Fibroblast of skin of scalp (primary cell): Measurements from ENCODE around the gene KCNJ5.
"Not testable (repeated sequence)": the region's sequence is repeated elsewhere in the genome, so short reads cannot be mapped to it uniquely, and the experiment has no call there.

Source experiments
- DNase-seq: peaks from one replicate; pipeline ENCODE4 v3.0.0-alpha.2; 2013

KCNJ5 gene

DNA sequence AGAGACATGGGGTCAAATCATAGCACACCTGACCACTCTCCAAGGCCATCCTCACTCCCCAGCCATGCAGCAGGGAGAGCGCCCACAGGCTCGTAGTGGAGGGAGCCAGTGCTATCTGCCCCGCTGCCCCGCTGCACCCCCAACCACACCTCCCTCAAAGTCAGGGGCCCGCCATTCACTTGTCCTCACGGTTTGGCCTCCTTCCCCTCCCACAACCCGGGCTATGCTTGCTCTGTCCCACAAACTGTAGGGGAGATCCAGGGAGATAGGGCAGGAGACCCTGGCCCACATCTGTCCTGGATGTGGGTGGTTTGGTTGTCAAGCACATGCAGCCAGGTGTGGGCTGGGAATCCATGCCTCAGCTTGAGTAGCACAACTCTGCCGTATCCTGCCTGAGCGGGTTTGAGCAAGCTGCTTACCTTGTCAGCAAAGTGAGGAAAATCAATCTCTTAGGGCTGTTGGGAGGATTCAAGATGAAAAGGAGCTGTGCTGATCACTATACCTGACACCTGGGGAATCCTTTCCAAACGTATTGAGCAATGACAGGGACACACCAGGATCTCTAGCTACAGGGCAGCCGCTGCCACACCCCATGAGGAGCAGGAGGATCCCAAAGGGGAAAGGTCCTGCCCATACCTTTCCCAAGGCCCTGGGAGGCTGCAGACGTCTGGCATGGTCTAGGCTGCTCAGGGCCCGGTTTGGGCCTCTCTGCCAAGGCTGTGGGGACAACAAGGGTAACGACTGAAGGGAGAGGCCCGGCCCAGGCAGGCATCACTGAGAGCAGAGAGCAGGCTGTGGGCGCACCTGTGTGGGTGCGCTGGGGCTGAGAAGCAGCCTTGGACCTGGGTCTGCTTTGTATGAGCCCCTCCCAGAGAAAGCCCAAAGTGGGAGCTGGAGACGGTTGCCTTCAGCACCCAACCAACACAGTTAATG, 23.3 kb downstream of the KCNJ5 start:
- no peak for DNase-seq

GRCh38 chr11:128915149-128915521, 24.0 kb downstream of the KCNJ5 start:
- DNase-seq = no peak

- DNase-seq = no peak
Observed at GRCh38 chr11:128916037-128916572, 24.9 kb downstream of the KCNJ5 start.

DNA sequence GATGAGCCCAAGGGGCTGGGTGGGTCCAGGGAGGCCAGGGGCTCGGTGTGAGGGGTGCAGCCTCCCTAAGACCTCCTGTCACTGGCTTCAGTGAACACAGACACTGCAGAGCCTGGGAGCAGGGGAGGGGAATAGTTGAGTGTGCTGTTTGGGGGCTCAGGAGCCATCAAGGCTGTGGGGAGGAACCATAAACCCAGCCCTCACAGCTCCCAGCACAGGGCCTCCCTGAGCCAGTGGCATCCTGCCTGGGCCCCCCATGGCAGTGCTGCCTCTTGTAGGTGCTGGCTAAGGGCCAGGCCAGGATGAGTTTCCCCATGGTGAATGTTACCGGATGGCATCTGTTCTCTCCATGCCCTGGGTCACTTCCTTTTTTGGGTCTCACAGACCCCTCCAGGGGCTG, 25.5 kb downstream of the KCNJ5 start:
- DNase-seq = no peak

- DNase-seq = no peak
Observed at GRCh38 chr11:128917144-128917724, 26.1 kb downstream of the KCNJ5 start.

DNA sequence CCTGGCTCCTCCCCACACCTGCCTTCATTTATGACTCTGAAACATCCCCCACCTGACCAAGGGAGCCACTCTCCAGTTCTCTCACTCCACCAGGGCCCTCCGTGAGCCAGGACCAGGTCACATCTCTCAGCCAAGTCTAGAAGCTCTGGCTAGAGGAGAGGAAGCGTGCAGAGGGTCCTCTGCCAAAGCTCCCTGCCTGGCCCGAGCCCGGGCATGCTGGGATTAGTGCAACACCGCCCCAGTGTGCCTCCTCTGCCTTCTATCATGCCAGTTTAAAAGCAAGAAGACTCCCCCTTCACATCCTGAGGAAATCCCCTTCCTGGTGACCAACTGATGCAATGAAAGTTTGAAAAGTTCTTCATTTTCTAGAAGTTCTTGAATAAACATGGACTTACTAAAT, 28.1 kb downstream of the KCNJ5 start:
- no peak for DNase-seq

DNA sequence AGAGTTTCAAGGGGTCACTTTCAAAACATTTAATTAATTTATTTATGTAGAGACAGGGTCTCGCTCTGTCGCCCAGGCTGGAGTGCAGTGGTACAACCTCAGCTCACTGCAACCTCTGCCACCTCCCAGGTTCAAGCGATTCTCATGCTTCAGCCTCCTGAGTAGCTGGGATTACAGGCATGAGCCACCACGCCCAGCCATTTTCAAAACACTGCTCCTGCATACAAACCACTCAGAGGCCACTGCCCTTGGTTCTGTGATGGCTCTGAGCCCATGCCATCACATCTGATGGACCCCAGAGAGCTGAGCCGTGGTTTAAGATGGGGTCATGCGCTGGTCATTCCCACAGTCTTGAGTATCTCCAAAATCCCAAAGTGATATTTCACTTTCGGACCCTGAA, 28.5 kb downstream of the KCNJ5 start:
- not testable (repeated sequence) for DNase-seq

- DNase-seq = no peak
Observed at GRCh38 chr11:128920666-128921065, 29.5 kb downstream of the KCNJ5 start.

- no peak for DNase-seq
Observed at GRCh38 chr11:128921793-128922192, 30.6 kb downstream of the KCNJ5 start.

GRCh38 chr11:128924104-128924503, 32.9 kb downstream of the KCNJ5 start:
- DNase-seq = no peak

- no peak for DNase-seq
Observed at GRCh38 chr11:128924510-128925249, 33.5 kb downstream of the KCNJ5 start.

- DNase-seq = no peak
Observed at GRCh38 chr11:128925250-128925600, 34.1 kb downstream of the KCNJ5 start.

- no peak for DNase-seq
Observed at GRCh38 chr11:128926000-128926399, 34.8 kb downstream of the KCNJ5 start.

DNA sequence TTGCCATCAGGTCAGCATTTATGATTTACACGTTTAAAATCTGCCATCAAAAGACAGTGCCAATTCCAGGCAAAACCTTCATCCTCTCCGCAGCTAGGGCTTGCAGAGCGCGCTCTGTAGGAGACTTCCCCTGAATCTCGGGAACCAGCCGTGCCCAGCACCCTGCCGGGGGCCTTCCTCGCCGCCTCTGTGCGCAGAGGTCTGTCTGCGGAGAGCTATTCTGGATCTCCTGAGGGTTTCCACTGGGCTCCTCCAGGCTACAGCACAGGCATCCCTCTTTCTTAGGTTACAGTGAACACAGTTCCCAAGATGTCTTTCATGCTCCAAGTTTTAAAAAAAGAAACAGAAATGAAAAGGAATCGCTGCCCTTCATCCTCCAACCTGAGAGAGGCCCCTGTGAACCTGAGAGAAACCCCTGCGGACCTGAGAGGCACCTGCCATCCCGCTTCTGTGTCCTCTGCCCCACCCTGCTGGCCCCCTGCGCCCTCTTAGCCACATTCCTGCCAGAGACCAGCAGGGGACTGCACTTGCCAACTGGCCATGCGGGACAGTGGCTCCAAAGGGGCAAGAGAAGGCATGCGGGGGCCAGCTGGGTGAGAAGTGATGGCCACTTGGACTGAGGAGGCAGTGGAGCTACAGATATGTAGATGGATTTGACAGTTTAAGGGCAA, 35.4 kb downstream of the KCNJ5 start:
- no peak for DNase-seq

DNA sequence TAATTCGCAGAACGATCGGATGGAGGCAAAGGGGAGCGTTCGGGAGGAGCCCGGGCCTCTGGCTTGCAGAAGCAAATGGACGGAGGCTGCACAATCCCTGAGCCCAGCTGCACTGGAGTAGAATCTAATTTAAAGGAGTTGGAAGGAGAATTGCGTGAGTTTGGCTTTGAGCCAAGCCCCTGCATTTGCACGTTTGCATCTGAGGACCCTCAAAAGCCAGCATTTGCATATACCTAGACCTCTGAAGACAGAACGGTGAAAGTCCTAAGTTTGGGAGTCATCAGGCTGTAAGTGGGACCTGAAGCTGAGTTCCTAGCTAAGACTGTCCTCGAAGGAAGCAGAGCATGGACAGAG, 35.9 kb downstream of the KCNJ5 start:
- no peak for DNase-seq

GRCh38 chr11:128927683-128928336, 36.7 kb downstream of the KCNJ5 start:
- DNase-seq = no peak

DNA sequence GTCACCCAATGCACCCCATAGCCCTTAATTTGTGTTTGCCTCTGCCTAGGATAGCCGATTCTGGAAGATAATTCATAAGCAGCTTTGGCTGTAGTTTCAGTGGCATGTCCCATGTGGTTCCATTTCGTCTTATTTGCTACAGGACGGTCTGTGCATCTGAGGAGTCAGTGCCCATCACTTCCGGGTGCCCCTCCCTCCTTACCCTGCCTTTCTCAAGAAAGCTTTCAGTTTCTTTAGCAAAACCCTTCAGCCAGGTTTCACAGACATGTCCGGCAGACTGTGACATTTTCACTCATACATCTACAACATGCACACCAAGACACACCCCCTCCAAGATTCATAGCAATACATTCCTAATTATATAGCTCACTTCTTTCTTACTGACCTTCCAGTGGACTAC, 37.2 kb downstream of the KCNJ5 start:
- no peak for DNase-seq

- no peak for DNase-seq
Observed at GRCh38 chr11:128929468-128929867, 38.3 kb downstream of the KCNJ5 start.

- DNase-seq = peak; percentile 50
Observed at GRCh38 chr11:128929991-128930390, 38.8 kb downstream of the KCNJ5 start.

- DNase-seq = no peak
Observed at GRCh38 chr11:128931066-128931465, 39.9 kb downstream of the KCNJ5 start.

DNA sequence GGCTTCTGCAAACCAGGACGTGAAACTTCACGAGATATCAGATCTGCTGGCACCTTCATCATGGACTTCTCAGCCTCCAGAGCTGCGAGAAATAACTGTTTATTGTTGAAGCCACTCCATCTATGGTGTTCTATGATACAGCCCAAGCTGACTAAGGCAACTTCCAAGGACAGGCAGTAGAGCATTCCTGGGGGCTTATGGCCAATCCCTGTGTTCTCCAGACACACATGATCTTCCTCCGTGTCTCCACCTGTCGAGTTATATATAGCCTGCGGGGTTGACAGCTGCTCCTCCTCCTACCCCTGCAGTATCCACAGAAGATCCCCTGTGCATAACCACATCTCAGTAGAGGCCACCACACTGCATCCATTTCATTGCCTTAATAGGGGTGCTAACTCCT, 40.5 kb downstream of the KCNJ5 start:
- DNase-seq = no peak

DNA sequence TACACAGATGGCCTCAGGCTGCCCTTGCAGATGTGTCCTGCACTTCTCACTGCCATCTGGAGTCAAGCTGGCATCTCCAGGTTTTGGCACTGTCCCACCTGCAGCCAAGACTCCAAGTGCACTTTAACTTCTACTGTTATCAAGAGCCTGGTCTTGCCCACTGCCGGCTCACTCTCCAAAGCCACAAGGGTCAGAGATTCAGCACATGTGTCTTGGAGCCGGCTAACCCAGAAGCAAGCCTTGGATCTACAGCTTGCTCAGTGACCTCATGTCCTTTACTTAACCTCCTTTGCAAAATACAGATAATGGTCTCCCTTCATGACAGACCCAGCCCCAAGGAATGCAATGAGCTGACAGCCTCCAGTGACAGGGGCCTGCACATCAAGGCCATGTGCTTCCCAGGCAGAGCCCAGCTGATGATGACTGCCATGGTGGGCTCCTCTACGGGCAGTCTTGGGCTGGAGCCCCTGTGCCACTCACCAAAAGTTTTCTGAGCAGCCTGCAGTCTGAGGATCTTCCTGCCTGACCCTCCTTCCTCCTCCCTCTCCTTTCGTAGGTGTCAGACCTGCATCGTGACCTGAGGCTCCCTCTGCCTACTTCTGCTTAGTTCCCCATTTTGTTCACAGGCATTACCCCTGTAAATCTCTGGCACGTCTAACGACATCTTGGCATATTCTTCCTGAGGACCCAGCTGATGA, 42.5 kb downstream of the KCNJ5 start:
- no peak for DNase-seq
